D721Med (cell line): ENCODE results near the gene MARF1.
"Not testable (repeated sequence)": the region's sequence is repeated elsewhere in the genome, so short reads cannot be mapped to it uniquely, and the experiment has no call there.

ENCODE experiments used
- DNase-seq: peaks from one replicate; pipeline ENCODE4 v3.0.0; 2011; ENCODE audit warnings: low spot score; ENCODE audit not compliant: insufficient read length
- FAIRE-seq: peaks from 2 replicates; lab custom pipeline; 2011; peaks lifted over from hg19 to GRCh38; lab: Jason Lieb, UNC
- TF ChIP-seq, protein P1 (sequence below): IDR thresholded peaks from 2 replicates; pipeline ENCODE4 v1.5.1; 2012; ENCODE audit warnings: mild to moderate bottlenecking, control low read depth; ENCODE audit not compliant: insufficient read depth; ENCODE audit errors: missing control alignments

MARF1 gene

DNA sequence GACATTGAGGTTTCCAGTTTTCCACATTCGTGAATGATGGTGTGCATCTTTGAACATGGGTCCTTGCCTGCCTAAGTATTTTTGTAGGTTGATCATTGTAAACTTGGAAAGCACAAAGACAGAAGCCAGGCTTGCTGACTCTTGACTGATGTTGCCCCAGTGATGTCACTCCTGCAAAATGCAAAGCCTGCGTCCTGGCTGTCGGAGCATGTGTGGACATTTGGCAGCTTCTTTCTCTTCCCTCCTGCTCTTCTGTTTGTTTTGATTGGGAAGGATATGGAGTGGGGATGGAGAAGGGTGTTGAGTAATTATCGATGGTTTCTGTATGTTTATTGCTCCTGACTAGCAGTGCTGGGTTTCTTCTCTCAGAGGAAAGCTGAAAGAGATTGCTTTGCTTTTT lies 10.3 kb upstream of the MARF1 start:
- DNase-seq (no peak), FAIRE-seq (no peak)
- TF ChIP-seq, protein P1, sequence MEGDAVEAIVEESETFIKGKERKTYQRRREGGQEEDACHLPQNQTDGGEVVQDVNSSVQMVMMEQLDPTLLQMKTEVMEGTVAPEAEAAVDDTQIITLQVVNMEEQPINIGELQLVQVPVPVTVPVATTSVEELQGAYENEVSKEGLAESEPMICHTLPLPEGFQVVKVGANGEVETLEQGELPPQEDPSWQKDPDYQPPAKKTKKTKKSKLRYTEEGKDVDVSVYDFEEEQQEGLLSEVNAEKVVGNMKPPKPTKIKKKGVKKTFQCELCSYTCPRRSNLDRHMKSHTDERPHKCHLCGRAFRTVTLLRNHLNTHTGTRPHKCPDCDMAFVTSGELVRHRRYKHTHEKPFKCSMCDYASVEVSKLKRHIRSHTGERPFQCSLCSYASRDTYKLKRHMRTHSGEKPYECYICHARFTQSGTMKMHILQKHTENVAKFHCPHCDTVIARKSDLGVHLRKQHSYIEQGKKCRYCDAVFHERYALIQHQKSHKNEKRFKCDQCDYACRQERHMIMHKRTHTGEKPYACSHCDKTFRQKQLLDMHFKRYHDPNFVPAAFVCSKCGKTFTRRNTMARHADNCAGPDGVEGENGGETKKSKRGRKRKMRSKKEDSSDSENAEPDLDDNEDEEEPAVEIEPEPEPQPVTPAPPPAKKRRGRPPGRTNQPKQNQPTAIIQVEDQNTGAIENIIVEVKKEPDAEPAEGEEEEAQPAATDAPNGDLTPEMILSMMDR = no peak

DNA sequence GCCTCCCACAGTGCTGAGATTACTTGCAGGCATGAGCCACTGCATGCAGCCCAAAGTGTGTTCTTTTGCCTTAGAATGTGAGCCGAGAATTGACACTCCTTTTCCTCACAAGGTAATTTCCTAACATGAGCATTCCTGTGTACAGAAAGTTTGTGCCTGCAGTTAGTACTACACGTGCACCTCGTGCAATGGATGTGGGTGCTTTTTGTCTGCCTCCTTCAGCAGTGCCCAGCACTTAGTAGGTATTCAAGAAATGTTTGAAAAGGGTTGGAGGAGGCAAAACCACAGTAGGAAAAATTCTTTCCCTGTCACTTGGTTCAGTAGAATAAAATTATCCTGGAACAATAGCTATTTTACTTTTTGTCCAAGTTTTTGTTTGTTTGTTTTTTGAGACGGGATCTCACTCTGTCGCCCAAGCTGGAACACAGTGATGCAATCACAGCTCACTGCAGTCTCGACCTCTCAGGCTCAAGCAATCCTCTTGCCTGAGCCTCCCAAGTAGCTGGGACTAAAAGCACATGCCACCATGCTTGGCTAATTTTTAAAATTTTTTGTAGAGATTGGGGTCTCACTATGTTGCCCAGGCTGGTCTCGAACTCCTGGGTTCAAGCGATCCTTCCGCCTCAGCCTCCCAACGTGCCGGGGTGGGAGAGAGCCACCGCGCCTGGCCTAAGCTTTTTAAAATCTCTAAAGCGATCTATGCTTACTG lies 9.5 kb upstream of the MARF1 start:
- FAIRE-seq (no peak), DNase-seq (no peak)
- TF ChIP-seq, protein P1 = no peak

DNA sequence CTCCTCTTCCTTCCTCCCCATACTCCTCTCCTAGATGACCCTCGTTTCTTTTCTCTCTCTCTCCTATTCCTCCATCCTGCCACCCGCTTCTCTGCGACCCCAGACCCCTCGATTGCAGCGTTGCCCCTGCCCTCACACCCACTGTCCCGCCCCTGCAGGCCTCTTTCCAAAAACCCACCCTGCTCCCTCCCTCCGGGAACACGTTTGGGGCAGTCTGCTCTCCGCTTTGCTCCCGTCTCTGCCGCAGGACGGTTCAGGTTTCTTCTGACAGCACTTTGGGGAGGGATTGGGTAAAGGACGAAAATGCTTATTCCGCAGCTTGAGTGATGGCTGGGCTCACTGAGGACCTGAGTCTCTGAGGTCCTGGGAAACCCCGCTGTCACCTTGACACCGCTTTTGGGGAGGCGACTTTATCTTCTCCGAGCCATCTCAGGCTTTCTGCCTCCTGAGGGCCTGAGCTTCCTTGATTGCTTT lies 7.8 kb upstream of the MARF1 start:
- TF ChIP-seq, protein P1 = no peak
- FAIRE-seq (no peak), DNase-seq (no peak)

DNA sequence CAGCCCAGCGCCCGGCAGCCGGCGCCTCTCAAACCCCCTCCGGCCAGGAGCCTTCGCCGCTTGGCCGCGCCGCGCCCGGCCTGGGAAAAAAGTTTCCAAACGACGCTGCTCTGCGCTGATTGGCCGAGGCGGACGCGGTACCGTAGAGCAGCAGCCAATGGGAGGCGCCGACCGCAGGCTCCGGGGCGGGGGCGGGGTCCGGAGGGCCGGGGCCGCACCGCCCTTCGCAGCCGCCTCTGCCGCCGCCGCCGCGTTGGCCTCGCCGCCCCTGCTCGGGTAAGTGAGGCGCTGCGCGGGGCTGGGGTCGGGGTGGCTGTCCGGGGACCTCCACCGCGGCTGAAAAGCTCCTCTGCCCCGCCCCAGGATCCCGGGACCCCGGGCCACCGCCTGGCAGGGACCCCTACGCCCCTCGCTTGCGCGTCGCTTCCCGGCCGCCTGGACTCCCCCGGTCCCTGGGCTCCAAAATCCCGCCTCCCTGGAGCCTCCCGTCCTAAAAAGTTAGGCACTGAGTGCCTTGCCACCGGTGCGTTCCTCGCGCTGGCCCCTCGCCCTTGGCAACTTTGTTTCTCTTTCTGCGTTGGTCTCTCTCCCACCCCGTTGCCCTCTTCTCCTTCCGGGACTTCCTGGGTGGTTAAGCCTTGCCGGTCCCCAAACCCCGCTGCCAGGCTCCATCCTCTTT lies 7.2 kb upstream of the MARF1 start, which contains the start of gene NDE1:
Gene NDE1 (plus strand): TSS at position 227 of the 679 bp plus-strand sequence. CDS start 14,534 bp downstream, outside the sequence.
- TF ChIP-seq, protein P1 = no peak
- no peak for FAIRE-seq
- DNase-seq = peak; percentile 79

DNA sequence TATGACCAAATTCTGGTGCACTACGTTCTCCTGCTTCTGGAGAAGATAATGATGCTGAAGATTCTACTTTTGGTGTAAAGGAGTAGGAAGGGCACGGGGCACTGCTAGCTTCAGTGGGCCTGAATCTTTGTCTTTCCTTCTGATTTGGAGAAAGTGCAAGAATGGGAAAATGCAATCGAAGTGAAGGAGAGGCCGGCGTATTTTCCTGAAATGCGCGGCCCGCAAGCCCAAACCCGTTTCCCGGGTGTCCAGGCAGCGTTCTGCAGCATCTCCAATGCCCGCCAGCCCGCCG lies 6.7 kb upstream of the MARF1 start:
- FAIRE-seq (no peak), DNase-seq (no peak)
- TF ChIP-seq, protein P1 = no peak

DNA sequence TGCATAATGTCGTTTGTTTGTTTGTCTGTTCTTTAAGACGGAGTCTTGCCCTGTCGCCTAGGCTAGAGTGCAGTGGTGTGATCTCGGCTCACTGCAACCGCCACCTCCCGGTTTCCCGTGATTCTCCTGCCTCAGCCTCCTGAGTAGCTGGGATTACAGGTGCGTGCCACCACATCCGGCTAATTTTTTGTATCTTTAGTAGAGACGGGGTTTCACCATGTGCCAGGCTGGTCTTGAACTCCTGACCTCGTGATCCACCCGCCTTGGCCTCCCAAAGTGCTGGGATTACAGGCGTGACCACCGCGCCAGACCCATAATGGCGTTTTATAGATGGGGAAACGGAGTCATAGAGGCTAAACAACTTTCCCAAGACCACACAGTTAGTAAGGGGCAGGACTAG lies 6.4 kb upstream of the MARF1 start:
- not testable (repeated sequence) for DNase-seq, FAIRE-seq

DNA sequence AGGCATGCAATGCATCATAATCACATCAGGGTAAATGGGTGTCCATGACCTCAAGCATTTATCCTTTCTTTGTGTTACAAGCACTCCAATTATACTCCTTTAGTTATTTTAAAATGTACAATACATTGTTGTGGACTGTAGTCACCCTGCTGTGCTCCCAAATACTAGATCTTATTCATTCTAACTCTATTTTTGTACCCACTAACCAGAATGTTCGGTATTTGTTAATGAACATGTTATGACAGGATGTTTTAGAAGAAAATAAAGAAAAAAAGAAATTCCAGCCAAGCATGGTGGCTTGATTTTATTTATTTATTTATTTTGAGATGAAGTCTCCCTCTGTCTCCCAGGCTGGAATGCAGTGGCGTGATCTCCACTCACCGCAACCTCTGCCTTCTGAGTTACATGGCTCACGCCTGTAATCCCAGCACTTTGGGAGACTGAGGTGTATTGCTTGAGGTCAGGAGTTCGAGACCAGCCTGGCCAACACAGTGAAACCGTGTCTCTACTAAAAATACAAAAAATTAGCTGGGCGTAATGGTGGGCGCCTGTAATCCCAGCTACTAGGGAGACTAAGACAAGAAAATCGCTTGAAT lies 5.3 kb upstream of the MARF1 start:
- TF ChIP-seq, protein P1 = no peak
- DNase-seq (no peak), FAIRE-seq (no peak)
